Tongue (tissue), 2 donors: ENCODE data around the gene AQP6. TPM values are rescaled to one million over a fixed set of nuclear protein-coding genes. Genes with fewer than 3 reads are reported as not detected.
A peak's percentile ranks its signal among the peaks of the same experiment; 100 is the strongest.

ENCODE experiments used
- DNase-seq: peaks from one replicate; pipeline ENCODE4 v3.0.0-alpha.2; 2015
- total RNA-seq: library from RNA; depleted of rRNA; stranded (reverse); fragments of >200 nt; gene quantifications from one replicate; pipeline ENCODE4 v1.2.3, GENCODE V29; 2014

The AQP6 gene
- total RNA-seq, 1 donor from 2014 or later = 0.10 TPM

GRCh38 chr12:49955899-49956662 lies 16.7 kb upstream of the AQP6 start:
- no peak for DNase-seq

DNA sequence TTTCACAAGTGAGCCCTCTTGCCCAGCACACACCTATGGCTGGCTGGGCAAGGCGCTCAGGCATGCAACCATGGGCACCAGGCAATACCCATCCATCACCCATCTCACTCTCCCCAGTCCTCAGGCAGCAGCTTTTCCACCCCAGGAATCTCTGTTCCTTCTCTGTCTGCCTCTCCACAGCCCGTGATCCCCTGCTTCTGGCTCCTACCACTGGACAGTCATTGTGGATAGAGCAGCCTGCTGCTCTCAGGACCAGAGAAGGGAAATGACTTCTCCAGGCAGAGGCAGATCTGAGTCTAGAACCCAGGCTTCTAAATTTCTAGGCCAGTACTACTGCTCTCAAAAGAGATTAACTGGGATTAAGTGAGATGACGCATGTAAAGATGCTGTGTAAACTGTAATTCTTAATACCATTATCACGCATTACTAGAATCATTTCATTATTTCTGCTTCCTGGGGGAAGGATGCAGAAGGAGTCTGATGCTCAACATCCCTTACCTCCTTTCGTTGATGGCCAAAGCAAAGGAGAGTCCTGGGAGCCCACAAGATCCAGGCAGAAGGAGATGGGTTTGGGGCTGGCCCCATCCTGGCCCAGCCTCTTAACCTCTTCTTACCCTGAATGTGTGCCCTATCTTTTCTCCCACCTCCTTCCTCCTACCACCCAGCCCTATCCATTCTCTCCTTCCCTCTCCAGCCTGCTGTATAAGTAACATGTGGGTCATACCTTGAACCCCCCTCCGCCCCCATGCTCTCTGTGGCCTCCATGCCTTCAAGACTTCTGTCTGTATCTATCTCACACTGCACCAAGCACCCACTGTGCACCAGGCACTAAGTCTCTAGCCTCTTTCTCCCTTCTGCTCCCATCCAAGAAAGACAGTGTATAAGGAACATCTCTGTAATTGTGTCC lies 15.8 kb upstream of the AQP6 start:
- DNase-seq = no peak

DNA sequence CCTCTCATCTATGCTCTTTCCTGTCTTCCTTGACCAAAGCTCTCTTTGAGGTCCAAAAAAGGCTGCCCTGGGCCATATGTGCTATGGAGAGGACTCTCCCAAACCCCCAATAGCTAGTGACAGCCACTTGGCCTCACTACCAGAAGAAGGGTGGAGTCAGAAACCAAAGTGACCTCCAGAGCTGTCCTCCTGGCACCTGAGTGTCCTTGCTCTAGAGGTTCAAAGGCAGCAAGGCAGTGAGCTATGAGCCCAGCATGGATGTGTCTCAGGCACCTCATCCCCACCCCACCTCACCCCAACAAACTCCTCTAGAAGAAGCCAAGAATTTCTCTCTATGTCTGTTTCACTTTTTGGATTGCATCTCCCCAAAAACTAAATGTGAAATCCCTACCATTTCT lies 15.2 kb upstream of the AQP6 start:
- no peak for DNase-seq

DNA sequence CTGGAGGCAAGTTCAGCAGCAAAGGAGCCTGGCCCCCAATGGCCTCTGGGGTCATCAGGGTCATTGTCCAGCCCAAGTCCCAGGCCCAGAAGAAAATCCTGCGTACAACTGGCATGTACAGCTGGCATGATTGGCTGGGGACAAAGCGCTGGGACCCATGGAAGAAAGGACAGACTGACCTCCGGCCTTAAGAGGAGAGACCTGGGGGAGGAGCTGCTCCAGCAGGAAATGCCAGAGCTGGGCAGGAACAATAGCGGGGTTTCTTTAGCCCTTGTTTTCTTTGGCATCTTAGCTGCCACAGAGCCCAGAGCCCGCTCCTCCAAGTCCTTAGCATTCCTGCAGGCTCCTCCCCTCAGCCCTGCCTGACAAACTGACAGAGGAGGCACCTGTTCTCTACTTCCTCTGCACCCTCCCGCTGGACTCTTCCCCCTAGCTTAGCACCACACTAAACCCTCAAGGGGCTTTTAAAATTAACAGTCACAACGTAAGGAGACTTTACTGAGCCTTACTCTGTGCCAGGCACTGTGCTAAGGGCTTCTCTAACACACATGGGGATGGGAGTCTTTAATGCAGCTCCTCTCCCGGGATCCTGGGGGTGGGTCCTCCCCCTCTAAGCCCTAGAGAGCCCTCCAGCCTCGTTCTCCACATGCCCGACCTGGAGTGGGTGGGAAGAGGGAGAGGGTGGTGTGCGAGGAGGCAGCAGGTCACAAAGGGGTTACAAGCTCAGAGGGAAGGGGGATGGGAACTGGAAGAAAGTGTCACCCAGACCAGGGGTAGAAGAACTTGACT lies 12.9 kb upstream of the AQP6 start:
- peak; percentile 48 for DNase-seq

DNA sequence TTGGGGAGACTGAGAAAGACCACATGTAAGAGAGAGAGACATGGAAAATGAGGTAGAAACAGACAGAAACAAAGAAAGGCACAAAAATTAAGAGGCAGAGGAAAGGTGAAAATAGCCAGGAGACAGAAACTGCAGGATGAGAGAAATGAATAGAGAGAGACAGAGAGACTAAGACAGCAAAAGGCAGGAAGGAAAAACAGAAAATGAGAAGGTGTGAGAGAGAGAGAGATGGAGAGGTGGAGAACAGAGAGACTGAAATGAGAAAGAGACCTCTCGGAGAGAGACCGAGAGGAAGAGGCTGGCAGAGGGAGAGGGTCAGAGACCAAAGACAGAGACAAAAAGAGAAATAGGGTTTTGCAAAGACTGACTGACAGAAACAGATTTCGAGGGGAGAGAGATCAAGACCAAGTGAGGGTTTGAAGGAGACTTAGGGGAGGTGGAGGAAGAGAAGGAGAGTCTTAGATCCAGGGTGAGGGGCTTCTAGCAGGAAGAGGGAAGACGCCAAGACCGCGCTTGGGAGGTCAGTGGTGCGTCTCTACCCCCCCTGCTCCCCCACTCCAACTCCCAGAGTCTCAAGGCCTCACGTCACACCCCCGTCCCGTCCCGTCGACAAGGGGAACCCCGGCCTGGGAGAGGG lies 12.2 kb upstream of the AQP6 start:
- no peak for DNase-seq

GRCh38 chr12:49961111-49961922 lies 11.4 kb upstream of the AQP6 start, which contains the start of gene AQP5:
AQP5 (plus strand) TSS chr12:49961872; CDS start chr12:49962018, 146 bp downstream.
- DNase-seq = no peak

- no peak for DNase-seq
These were observed 10.6 kb upstream of the AQP6 start for GRCh38 chr12:49961993-49962764.

- DNase-seq = peak; percentile 77
These were observed 9.6 kb upstream of the AQP6 start for GRCh38 chr12:49962861-49963765.

DNA sequence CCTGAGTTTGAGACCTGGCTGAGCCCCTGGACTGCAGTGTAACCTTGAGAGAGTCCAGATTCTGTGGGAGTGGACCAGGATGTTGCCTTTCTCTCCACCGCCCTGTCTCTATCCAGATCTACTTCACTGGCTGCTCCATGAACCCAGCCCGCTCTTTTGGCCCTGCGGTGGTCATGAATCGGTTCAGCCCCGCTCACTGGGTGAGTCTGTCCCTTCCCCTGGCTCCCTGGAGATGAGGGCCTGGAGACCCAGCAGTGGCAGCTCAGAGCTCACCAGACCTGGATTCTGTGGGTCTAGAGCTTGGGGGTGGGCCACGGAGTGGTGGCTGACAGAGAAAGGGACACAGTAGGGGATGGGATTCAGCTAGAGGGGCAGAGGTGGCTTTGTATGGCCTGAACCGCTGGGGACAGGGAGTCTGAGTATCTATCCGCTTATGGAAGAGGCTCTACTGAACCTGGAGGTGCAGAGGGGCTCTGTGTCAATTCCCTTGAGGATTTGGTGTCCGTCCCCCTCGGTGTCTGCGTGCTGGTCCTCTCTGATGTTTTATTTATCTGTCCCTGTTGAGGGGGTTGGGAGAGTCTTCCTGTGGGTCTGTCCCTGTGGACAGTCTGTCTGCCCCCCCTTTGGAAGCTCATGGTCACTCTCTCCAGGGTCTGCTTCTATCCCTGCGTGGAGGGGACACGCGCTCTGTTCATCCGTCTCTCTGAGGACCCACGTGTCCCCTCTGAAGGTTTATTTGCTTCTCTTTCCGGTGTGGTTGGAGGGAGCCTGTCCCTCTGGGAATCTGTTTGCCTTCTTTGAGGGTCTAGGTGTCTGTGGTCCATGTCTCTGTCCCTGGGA lies 8.6 kb upstream of the AQP6 start:
- DNase-seq = no peak

- no peak for DNase-seq
These were observed 7.7 kb upstream of the AQP6 start for GRCh38 chr12:49964849-49965624.

DNA sequence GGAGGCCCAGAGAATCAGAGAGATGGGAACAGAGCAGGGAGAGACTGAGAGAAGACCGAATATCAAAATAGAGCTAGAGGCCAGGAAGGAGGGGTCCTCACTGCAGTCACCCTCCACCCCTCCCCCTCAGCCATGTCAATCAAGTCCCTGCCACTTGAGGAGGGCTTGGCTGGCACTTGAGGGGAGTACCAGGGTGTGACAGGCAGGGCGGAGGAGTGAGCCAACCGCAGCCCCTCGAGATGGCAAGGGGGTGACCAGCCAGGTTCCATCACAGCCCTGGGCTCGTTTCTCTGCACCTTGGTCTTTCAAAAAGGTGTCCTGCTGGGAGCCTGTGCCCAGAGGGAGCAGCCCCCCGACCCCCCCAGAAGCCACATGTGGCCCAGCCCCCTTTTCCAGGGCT lies 6.9 kb upstream of the AQP6 start:
- no peak for DNase-seq

GRCh38 chr12:49966511-49967041 lies 6.2 kb upstream of the AQP6 start:
- DNase-seq = no peak

DNA sequence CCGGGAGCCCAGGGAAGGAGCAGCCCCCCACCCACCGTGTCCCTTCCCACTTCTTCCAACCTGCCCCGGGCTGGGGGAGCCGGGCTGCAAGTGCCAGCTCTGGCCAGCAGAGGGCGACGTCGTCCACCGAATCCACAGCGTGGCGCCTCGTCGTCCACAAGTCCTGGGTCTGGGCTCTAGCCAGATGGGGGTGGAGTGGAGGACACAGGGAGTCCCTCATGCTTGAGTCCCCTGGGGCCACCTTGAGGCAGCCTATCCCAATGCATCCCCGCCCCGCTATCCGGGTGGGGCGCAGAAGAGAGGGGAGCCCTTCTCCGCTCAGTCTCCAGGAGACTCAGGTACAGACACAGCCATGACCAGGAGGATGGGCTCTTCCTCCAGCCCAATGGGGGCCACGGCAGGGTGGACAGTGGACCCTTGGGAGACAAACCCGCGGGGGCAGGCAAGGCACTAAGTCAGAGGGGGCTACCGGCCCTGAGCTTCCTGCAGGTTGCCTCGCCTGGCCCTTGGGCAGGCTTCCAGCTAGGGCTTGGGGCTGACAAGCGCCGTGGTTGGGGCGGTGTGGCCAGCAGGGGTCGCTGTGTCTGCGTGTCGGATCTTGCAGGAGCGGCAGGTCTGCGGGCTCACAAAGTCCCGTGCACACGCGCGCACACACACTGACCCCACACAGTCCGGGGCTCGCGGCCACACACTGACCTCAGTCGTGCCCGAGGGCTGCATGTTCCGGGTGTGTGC lies 5.5 kb upstream of the AQP6 start:
- DNase-seq = peak; percentile 92

DNA sequence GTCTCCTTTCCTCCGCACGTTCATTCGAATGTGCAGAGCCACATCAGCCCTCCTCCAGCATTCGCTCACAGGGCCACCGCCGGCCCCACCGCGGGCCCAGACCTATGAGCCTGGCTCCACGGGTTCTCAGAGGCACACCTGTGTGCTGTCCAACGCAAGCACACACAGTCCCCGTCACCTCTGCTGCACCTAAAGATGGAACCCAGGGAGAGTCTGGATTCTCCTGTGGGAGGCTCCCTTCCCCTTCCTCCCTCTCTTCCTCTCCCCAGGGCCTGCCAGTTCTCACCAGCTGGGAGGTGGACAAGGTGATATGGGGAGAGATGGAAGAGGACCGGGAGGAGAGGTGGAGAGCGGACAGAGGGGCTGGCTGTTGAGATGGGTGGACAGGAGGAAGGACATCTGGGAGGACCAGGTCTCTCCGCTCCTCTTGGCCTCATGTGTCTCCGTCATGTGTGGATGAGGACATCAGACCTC lies 4.9 kb upstream of the AQP6 start:
- DNase-seq = no peak

DNA sequence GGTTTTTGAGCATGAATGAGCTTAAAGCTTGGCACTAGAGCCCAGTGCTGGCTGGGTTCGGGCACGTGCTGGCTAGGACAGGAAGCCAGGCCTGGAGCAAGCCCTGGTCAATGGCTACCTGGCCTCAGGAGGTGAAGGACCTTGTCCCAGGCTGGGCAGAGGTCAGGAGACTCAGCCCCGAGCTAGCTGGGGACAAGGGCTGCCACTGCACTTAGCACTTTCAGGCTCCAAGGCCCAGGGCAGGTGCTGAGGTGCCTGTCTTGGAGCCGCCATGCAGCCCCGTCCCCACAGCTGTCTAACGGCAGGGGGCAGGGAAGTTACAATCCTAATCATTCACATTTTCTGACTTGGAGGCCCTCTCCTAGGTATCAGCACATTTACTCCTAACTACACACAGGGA lies 4.3 kb upstream of the AQP6 start:
- no peak for DNase-seq

- DNase-seq = peak; percentile 36
These were observed 3.7 kb upstream of the AQP6 start for GRCh38 chr12:49969027-49969426.
